B cell (primary cell): ENCODE results near the gene SNCB. TPM values are rescaled to one million over a fixed set of nuclear protein-coding genes. Genes with fewer than 3 reads are reported as not detected.

Experiments used
- ATAC-seq: fragments of 200-7000 bp; cut with Tn5 transposase; one replicate; pipeline ENCODE4 v1.10.0; 2021; ENCODE audit warnings: low read depth, mild to moderate bottlenecking, moderate number of reproducible peaks, moderate library complexity
- CTCF ChIA-PET: fragments of 350-600 bp; sonication (Branson Sonifier 250); formaldehyde crosslinking; loops from one replicate; lab custom pipeline; 2021; ENCODE audit warnings: antibody characterized with exemption, inconsistent platforms; lab: Charles Lee
- POLR2A ChIA-PET: fragments of 350-600 bp; sonication (Branson Sonifier 250); formaldehyde crosslinking; loops from one replicate; lab custom pipeline; 2021; ENCODE audit warnings: antibody characterized with exemption; lab: Charles Lee
- DNase-seq: peaks from one replicate; pipeline ENCODE4 v3.0.0; 2013
- H2AFZ ChIP-seq: 2 replicates; pipeline ENCODE4 v1.6.1; 2012; ENCODE audit warnings: mild to moderate bottlenecking, low read depth, low read length; ENCODE audit not compliant: insufficient read depth, poor library complexity, severe bottlenecking
- H3K27ac ChIP-seq, 2 donors: 1 replicate in 1 of 2; 2 replicates in 1 of 2; pipeline ENCODE4 v1.5.1; 2012 to 2013; ENCODE audit warnings: low read length in 2 of 2, mild to moderate bottlenecking in 2 of 2, moderate library complexity in 1 of 2
- H3K27me3 ChIP-seq, 4 experiments: fragments of 200-600 bp in 1 of 4; sonication (generic) in 1 of 4; replicated peaks in 1 of 4; 1 replicate in 2 of 4; 2 replicates in 2 of 4; pipeline versions ENCODE4 v1.6.1 to v1.7.0; 2013 to 2016; ENCODE audit warnings: low read length in 3 of 4, mild to moderate bottlenecking in 2 of 4, mixed read lengths in 1 of 4, moderate library complexity in 1 of 4; ENCODE audit not compliant: insufficient read depth in 4 of 4, control insufficient read depth in 3 of 4; ENCODE audit errors: control extremely low read depth in 1 of 4
- H3K36me3 ChIP-seq, 2 experiments: replicated peaks in 1 of 2; 1 replicate in 1 of 2; 2 replicates in 1 of 2; pipeline versions ENCODE4 v1.6.1 to v1.7.1; 2013; ENCODE audit warnings: low read length in 1 of 2; ENCODE audit not compliant: insufficient read depth in 2 of 2, control insufficient read depth in 1 of 2; ENCODE audit errors: control extremely low read depth in 1 of 2, extremely low read depth in 1 of 2
- H3K4me1 ChIP-seq, 2 donors: fragments of 200-600 bp in 1 of 2; sonication (generic) in 1 of 2; 1 replicate in 1 of 2; 2 replicates in 1 of 2; pipeline versions ENCODE4 v1.5.1 to v1.6.1; 2013 to 2017; ENCODE audit warnings: low read length in 2 of 2; ENCODE audit not compliant: control insufficient read depth in 2 of 2, insufficient read depth in 2 of 2
- H3K4me2 ChIP-seq: replicated peaks from 2 replicates; pipeline ENCODE3; 2012; ENCODE audit warnings: mild to moderate bottlenecking, low read depth, low read length; ENCODE audit not compliant: poor library complexity, severe bottlenecking
- H3K4me3 ChIP-seq, 5 experiments: fragments of 200-600 bp in 1 of 5; sonication (generic) in 1 of 5; 1 replicate in 3 of 5; 2 replicates in 2 of 5; pipeline versions ENCODE4 v1.5.1 to v1.7.0; 2011 to 2016; ENCODE audit warnings: low read length in 4 of 5, mild to moderate bottlenecking in 4 of 5, low read depth in 2 of 5, control low read depth in 1 of 5, moderate library complexity in 1 of 5; ENCODE audit not compliant: insufficient read depth in 1 of 5; ENCODE audit errors: control extremely low read depth in 1 of 5, extremely low read depth in 1 of 5
- H3K79me2 ChIP-seq: fragments of 200-600 bp; sonication (generic); one replicate; pipeline ENCODE4 v1.6.0; 2016; ENCODE audit warnings: low read length; ENCODE audit not compliant: control insufficient read depth, insufficient read depth
- H3K9ac ChIP-seq: fragments of 200-600 bp; sonication (generic); 2 replicates; pipeline ENCODE4 v1.6.1; 2017; ENCODE audit warnings: mild to moderate bottlenecking, low read length, moderate library complexity
- H3K9me3 ChIP-seq, 3 donors: one replicate each; pipeline versions ENCODE4 v1.6.1 to v1.7.1; 2013; ENCODE audit warnings: low read length in 2 of 3; ENCODE audit not compliant: control insufficient read depth in 2 of 3, insufficient read depth in 1 of 3; ENCODE audit errors: control extremely low read depth in 1 of 3
- H4K20me1 ChIP-seq: 2 replicates; pipeline ENCODE4 v1.6.0; 2012; ENCODE audit warnings: mild to moderate bottlenecking, low read length; ENCODE audit not compliant: insufficient read depth, control insufficient read depth, poor library complexity, severe bottlenecking
- H3K27ac Mint-ChIP-seq: one replicate; pipeline ENCODE4 v1.8.0; 2021; ENCODE audit warnings: mixed read lengths
- H3K27me3 Mint-ChIP-seq: one replicate; pipeline ENCODE4 v1.8.0; 2021; ENCODE audit warnings: mixed read lengths
- H3K4me1 Mint-ChIP-seq: one replicate; pipeline ENCODE4 v1.8.0; 2021; ENCODE audit warnings: mixed read lengths
- H3K4me3 Mint-ChIP-seq: one replicate; pipeline ENCODE4 v1.8.0; 2021; ENCODE audit warnings: mixed read lengths
- H3K9me3 Mint-ChIP-seq: one replicate; pipeline ENCODE4 v1.8.0; 2022; ENCODE audit warnings: mixed read lengths; ENCODE audit not compliant: insufficient read depth
- EZH2 ChIP-seq: IDR thresholded peaks from 2 replicates; pipeline ENCODE4 v1.6.1; 2012; ENCODE audit warnings: borderline replicate concordance, low read depth, mild to moderate bottlenecking, moderate library complexity, low read length; ENCODE audit not compliant: insufficient read depth, poor library complexity, severe bottlenecking
- WGBS: methylation state at CpG from one replicate; pipeline ENCODE4 v1.1.5; 2013; ENCODE audit warnings: missing lambda C conversion rate; ENCODE audit not compliant: insufficient coverage; 5-methylcytosine and 5-hydroxymethylcytosine counted together
- intact Hi-C: fragments of 100-400 bp; cut with micrococcal nuclease; formaldehyde crosslinking; loops from one replicate; pipeline ENCODE4 v1.10.0; 2022
- polyA plus RNA-seq: library from polyadenylated mRNA; depleted of rRNA; stranded (reverse); fragments of >200 nt; gene quantifications from 2 replicates; pipeline ENCODE4 v1.2.3, GENCODE V29; 2012
- total RNA-seq, 2 donors: library from RNA; stranded (reverse); fragments of 120-200 nt in 1 of 2; gene quantifications; 1 replicate in 1 of 2; 2 replicates in 1 of 2; pipeline versions ENCODE4 v1.2.3 to v1.2.4, GENCODE V29; 2013 to 2022
- TF ChIP-seq, protein P1 (sequence below): fragments of 200-600 bp; IDR thresholded peaks from one replicate; pipeline ENCODE4 v1.8.0; 2022; ENCODE audit warnings: antibody characterized with exemption, mild to moderate bottlenecking

SNCB gene
- total and polyA plus RNA-seq, 2 donors (not counting 1 experiment from before 2014, with no cell fraction given), result 0.09 TPM; not detected in 1

- POLR2A ChIA-PET, result no interaction called here
- peaks cover 3% of the 10 kb centered on the region for H3K4me1 Mint-ChIP-seq
These were observed 41.8 kb upstream of the SNCB start for GRCh38 chr5:176671890-176672747.

DNA sequence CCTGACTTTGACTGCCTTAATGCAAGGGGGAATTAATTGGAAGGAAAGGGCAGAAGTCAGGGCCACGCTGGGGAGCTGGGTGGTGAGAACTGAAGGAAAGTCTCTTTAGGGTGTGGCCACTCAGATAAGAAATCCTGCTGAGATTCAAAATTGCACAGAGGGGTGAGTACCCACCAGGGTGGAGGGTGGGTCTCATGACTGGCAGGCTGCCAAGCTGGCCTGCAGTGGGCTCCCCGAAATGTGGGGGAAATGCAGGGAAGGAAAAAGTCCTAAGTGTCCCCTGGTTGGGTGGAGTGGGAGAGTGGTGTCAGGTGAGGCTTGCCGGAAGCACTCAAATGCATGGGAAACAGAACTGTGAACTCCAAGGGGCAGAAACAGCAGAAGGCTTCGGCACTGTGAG, 41.1 kb upstream of the SNCB start:
- intact Hi-C loops, result no loop called here
- Histone ChIP-seq H3K9me3 (no peaks in the 10 kb centered on the region), H3K9ac (no peak overlapping the region), H3K27me3 (peaks cover 0 to 25% (median 4%) of the 10 kb centered on the region in 4 experiments), H3K36me3 (no peaks in the 10 kb centered on the region), H4K20me1 (no peaks in the 10 kb centered on the region), H3K79me2 (no peaks in the 10 kb centered on the region), H2AFZ (no peak overlapping the region), H3K4me3 (no peak overlapping the region), H3K4me2 (no peak overlapping the region), H3K27ac (no peak overlapping the region), H3K4me1 (no peaks in the 10 kb centered on the region)
- TF ChIP-seq, protein P1, sequence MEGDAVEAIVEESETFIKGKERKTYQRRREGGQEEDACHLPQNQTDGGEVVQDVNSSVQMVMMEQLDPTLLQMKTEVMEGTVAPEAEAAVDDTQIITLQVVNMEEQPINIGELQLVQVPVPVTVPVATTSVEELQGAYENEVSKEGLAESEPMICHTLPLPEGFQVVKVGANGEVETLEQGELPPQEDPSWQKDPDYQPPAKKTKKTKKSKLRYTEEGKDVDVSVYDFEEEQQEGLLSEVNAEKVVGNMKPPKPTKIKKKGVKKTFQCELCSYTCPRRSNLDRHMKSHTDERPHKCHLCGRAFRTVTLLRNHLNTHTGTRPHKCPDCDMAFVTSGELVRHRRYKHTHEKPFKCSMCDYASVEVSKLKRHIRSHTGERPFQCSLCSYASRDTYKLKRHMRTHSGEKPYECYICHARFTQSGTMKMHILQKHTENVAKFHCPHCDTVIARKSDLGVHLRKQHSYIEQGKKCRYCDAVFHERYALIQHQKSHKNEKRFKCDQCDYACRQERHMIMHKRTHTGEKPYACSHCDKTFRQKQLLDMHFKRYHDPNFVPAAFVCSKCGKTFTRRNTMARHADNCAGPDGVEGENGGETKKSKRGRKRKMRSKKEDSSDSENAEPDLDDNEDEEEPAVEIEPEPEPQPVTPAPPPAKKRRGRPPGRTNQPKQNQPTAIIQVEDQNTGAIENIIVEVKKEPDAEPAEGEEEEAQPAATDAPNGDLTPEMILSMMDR, result no peak
- no peak for TF ChIP-seq EZH2
- no peak overlapping the region for H3K4me3 Mint-ChIP-seq
- no peaks in the 10 kb centered on the region for H3K9me3 Mint-ChIP-seq
- no peak overlapping the region for H3K27ac Mint-ChIP-seq
- ChIA-PET POLR2A (no interaction called here), CTCF (no interaction called here)
- peaks cover 51% of the 10 kb centered on the region for H3K27me3 Mint-ChIP-seq
- WGBS, result 74% methylated on average over 4 of the region's 4 CpGs
- ATAC-seq, result no peak
- no peak for DNase-seq
- H3K4me1 Mint-ChIP-seq, result peaks cover 3% of the 10 kb centered on the region

More at GRCh38 chr5:176671890-176672747, 41.8 kb upstream of the SNCB start:
- TF ChIP-seq, protein P1, result no peak
- no peak for TF ChIP-seq EZH2
- CTCF ChIA-PET, result interaction anchor here (0.7 kb wide), 1 partner anchor 12 kb away, joined by 4 read pairs; no protein-coding TSS in a partner anchor
- Histone ChIP-seq H3K9me3 (no peaks in the 10 kb centered on the region), H3K4me2 (no peak overlapping the region), H3K79me2 (no peaks in the 10 kb centered on the region), H3K9ac (no peak overlapping the region), H2AFZ (no peak overlapping the region), H3K4me3 (no peak overlapping the region), H3K27ac (no peak overlapping the region), H3K4me1 (no peaks in the 10 kb centered on the region), H4K20me1 (no peaks in the 10 kb centered on the region), H3K36me3 (no peaks in the 10 kb centered on the region), H3K27me3 (peaks cover 0 to 25% (median 4%) of the 10 kb centered on the region in 4 experiments)
- Mint-ChIP-seq H3K27ac (no peak overlapping the region), H3K27me3 (peaks cover 50% of the 10 kb centered on the region), H3K4me3 (no peak overlapping the region), H3K9me3 (no peaks in the 10 kb centered on the region)
- no peak for ATAC-seq
- intact Hi-C loops, result no loop called here
- 65% methylated on average over 12 of the region's 18 CpGs for WGBS
- DNase-seq, result no peak
